HG03521 (cell line): ENCODE data around the gene ESCO1.
"Not testable (repeated sequence)": the region's sequence is repeated elsewhere in the genome, so short reads cannot be mapped to it uniquely, and the experiment has no call there.

Source experiments
- ATAC-seq: cut with Tn5 transposase; IDR thresholded peaks from one replicate; pipeline ENCODE4 v1.9.1; 2021; ENCODE audit warnings: mild to moderate bottlenecking, moderate library complexity; ENCODE audit not compliant: unreplicated experiment

The ESCO1 gene, protein sequence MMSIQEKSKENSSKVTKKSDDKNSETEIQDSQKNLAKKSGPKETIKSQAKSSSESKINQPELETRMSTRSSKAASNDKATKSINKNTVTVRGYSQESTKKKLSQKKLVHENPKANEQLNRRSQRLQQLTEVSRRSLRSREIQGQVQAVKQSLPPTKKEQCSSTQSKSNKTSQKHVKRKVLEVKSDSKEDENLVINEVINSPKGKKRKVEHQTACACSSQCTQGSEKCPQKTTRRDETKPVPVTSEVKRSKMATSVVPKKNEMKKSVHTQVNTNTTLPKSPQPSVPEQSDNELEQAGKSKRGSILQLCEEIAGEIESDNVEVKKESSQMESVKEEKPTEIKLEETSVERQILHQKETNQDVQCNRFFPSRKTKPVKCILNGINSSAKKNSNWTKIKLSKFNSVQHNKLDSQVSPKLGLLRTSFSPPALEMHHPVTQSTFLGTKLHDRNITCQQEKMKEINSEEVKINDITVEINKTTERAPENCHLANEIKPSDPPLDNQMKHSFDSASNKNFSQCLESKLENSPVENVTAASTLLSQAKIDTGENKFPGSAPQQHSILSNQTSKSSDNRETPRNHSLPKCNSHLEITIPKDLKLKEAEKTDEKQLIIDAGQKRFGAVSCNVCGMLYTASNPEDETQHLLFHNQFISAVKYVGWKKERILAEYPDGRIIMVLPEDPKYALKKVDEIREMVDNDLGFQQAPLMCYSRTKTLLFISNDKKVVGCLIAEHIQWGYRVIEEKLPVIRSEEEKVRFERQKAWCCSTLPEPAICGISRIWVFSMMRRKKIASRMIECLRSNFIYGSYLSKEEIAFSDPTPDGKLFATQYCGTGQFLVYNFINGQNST

DNA sequence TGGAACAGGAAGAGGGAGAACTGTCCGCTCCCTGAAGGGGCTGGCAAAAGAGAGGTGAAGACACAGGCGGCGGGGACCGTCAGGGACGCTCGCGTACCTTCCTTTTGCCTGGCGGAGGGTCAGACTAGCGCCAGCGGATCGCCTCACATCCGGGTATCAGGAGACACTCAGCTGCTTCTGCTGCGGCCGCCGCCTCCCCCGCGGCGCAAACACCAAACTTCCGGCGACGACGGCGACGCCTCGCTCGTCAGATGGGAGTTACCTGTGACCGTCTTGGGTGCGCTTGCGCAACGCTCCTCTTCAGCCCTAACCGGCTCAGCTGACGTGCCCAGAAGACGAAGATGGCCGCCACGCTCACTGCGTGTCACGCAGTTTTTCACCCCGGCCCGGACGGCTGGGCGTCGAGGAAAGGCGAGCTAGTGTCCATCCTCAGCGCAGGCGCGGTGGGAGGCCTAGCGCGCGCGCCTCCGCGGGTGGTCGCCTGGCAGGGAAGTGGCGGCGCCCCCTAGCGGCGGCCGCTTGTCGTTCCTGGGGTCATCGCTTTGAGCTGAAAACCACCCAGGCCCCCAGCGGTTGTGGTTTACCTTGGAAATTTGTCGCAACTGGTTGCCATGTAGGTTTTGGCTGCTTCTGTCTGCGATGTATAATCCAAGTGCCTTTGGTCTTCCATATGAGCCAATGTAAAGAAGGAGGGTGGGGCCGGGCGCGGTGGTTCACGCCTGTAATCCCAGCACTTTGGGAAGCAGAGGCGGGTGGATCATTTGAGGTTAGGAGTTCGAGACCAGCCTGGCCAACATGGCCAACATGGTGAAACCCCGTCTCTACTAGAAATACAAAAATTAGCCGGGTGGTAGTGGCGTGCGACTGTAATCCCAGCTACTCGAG lies at the start of gene ESCO1:
Gene ESCO1 (minus strand): TSS at position 179 of the 885 bp plus-strand sequence. CDS start 25,861 bp downstream, outside the sequence.
- ATAC-seq, result peak; percentile 82

- not testable (repeated sequence) for ATAC-seq
Measured at GRCh38 chr18:21640375-21640774, 39.9 kb upstream of the ESCO1 start.

DNA sequence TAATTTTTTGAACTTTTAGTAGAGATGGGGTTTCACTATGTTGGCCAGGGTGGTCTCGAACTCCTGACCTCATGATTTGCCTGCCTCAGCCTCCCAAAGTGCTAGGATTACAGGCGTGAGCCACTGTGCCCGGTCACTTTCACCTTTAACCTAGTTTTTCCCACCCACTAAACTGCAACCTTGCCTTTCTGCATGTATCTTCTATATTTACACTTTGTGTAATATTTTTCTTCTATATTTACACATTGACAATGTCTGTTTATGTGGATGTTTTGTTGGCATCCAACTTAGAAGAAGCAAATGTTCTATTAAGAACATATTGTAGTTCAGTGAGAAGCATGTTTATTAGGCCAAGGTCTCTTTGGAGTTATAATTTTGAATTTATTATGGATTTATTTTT lies 38.3 kb upstream of the ESCO1 start:
- no peak for ATAC-seq

DNA sequence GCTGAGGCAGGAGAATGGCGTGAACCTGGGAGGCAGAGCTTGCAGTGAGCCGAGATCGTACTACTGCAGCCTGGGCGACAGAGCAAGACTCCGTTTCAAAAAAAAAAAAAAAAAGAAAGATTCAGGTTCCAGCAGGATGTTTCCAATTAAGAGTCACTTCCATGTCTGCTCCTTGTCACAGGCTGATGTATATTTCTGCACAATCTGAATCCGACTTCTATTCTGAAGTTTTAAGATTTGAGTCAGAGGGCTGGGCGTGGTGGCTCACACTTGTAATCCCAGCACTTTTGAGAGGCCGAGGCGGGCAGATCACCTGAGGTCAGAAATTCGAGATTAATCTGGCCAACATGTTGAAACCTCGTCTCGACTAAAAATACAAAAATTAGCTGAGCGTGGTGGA lies 36.3 kb upstream of the ESCO1 start:
- ATAC-seq, result no peak

DNA sequence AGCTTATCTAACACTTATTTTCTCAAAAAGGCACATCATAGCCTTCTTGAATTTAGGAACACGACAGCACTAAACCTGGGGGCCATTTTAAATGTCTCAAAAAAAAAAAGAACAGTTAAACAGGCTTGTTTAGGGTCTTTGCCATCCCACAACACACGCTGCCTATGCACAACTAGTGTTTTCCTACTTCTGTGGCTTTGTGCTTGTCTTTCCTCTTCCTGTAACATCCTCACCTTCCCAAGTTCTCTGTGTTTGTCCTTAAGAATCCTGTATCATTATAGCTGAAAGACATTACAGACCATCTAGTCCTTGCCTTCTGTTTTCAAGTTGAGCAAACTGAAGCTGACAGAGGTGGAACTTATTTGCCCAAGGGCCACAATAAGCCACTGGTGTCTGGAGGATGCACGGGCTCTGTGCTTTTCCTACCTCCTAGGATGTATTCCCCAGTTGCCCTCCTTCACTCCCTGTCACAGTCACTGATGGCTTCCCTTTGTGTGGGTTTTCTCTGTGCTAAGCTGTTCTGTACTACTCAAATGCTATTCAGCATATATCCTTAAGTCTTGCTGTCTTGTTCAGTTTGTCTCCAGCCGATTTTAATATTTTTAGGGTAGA lies 34.2 kb upstream of the ESCO1 start:
- no peak for ATAC-seq

GRCh38 chr18:21632393-21632792 lies 31.9 kb upstream of the ESCO1 start:
- no peak for ATAC-seq

- peak; percentile 98 for ATAC-seq
Measured at GRCh38 chr18:21629089-21629832, 28.8 kb upstream of the ESCO1 start.

- ATAC-seq, result not testable (repeated sequence)
Measured at GRCh38 chr18:21621640-21622039, 21.1 kb upstream of the ESCO1 start.

DNA sequence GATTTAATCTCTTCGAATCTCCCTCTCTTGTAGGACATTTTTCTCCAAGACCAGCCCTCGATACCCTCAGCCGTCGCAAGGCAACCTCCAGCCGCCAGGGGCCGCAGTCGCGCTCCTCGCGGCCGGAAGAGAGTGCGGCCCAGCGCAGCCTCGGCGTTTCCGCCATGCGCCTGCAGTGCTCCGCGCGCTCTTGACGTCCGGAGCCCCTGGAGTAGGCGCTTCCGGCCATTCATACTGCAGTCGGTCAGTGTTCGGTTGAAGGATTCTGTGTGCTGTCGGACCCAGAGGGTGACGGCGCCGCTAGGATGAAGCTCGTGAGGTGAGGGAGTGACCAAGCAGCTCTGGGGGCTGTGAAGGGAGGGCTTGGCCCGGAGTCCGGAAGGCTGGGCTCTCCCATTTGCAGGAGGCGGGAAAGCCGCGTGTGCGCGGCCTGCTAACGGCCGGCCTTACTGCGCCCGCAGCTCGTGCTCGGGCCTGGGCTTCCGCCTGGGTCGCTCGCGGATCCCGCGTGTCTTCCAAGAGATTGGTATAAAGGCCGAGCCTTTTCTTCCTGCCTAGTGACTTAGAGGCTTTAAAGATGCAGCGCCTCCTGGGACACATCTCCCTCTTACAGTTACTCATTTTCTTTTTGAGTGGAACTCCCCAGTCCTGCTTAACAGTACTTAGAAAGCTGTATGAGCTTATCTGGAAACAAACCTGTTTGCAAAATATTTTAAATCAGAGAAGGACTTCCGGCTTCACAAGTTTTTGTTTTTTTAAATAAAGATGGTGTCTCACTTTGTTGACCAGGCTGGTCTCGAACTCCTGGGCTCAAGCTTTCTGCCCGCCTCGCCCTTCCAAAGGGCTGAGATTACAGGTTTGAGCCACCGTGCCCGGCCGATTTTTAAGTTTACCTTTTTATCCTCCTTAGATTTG lies 11.9 kb upstream of the ESCO1 start, which contains the start of gene SNRPD1:
Gene SNRPD1 (plus strand): TSS at position 190 of the 915 bp plus-strand sequence. CDS start 116 bp downstream, at position 306.
- ATAC-seq, result peak; percentile 97

DNA sequence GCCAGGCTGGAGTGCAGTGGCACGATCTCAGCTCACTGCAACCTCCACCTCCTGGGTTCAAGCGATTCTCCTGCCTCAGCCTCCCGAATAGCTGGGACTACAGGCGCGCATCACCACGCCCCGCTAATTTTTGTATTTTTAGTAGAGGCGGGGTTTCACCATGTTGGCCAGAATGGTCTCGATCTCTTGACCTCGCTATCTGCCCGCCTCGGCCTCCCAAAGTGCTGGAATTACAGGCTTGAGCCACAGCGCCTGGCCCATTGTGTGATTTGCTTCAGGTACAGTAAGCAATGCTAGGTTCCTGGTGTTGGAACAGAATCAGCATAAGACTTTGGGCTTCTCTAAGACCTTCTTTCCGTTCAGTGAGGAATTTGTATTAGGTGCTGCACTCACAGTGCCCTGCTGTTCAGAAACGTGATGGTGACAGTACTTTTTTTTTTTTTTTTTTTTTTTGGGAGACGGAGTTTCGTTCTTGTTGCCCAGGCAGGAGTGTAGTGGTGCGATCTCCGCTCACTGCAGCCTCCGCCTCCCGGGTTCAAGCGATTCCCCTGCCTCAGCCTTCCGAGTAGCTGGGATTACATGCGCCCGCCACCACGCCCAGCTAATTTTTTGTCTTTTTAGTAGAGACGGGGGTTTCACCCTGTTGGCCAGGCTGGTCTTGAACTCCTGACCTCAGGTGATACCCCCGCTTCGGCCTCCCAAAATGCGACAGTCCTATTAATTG lies 11.1 kb upstream of the ESCO1 start:
- ATAC-seq, result not testable (repeated sequence)

DNA sequence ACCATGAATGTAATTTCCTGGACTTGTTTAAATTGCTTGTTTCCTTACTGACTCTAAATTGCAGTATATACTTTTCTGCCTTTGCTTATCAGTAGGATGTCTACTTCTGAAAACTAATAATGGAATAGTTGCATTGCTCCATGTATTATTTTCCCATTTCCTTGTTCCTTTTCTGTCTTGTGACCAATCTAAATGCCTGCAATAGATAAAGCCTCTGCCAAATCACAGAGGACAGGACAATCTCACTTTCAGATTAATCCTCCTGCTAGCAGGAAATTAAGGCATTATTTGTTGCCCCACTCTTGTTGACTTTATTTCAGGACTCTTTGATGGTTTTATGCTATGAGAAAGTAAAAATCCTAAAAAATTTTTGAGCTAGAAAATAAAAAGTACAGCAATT lies 4.7 kb upstream of the ESCO1 start:
- no peak for ATAC-seq

- ATAC-seq, result no peak
Measured at GRCh38 chr18:21604671-21605070, 4.2 kb upstream of the ESCO1 start.

GRCh38 chr18:21602299-21602587 lies 1.7 kb upstream of the ESCO1 start:
- ATAC-seq, result no peak

DNA sequence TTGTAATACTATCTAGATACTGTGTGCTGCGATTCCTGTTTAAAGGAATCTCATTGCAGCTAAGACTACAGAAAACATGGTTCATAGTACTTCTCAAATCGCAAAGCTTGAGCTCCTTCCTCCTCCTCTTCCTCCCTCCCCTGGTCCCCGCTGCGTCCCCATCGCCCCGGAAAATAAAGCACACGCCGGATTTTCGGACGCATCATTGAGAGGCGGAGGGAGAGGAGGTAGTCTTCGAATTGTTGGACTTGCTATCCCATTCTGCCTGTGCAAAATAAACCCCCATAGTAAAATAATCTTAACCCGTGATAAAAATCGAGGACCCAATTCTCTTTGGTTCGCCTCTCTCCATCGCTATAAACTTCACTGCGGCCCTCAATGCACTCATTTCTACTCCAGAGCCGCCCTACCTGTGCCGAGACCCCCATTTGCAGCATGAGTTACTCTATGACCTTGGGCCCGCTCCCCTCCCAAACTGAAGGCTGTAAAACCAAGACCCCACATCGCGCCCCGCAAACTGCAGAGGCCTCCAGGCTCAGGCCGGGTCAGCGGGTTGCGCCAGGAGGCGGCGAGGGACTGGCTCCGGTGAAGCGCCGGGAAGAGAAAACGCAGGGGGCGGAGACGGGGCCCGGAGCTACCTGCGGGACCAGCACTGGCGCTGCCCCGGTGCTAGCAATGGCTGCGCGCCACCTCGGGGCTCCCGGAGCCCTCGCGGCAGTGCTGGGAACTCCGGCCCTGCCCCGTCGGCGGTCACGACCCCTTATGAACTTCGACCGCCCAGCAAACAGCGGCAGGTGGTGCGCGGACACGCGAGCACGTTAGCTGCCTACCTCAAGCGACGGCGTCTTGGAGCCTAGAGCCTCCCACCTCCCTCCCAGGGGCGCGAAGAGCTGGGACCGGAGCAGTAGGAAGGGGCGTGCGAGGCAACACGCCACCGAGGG lies 649 bp downstream of the ESCO1 start:
- ATAC-seq, result peak; percentile 35

GRCh38 chr18:21598726-21599584 lies 1.5 kb downstream of the ESCO1 start:
- ATAC-seq, result no peak

DNA sequence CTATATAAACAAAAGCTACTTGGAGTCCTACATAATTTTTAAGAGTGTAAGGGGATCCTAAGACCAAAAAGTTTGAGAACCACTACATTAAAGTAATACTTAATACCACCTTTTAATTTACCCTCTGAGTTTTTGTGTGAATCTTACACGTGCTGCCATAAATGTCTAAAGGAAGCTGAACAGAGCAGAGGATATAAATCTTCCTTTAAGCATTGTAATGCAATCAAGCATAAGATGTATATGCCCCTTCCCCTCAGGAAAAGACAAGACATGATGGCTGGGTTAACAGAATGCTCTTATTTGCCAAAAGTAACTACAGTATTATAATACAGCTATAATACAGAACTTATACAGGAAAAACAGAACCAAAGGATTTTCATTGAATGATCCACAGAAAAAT lies 2.9 kb downstream of the ESCO1 start:
- no peak for ATAC-seq
